ENCODE measurements around the gene HDAC10. TPM values are rescaled to one million over a fixed set of nuclear protein-coding genes. Genes with fewer than 3 reads are reported as not detected.
"Not testable (repeated sequence)": the region's sequence is repeated elsewhere in the genome, so short reads cannot be mapped to it uniquely, and the experiment has no call there.

Gene HDAC10
- total RNA-seq, 1 donor from 2014 or later = 55.5 TPM

DNA sequence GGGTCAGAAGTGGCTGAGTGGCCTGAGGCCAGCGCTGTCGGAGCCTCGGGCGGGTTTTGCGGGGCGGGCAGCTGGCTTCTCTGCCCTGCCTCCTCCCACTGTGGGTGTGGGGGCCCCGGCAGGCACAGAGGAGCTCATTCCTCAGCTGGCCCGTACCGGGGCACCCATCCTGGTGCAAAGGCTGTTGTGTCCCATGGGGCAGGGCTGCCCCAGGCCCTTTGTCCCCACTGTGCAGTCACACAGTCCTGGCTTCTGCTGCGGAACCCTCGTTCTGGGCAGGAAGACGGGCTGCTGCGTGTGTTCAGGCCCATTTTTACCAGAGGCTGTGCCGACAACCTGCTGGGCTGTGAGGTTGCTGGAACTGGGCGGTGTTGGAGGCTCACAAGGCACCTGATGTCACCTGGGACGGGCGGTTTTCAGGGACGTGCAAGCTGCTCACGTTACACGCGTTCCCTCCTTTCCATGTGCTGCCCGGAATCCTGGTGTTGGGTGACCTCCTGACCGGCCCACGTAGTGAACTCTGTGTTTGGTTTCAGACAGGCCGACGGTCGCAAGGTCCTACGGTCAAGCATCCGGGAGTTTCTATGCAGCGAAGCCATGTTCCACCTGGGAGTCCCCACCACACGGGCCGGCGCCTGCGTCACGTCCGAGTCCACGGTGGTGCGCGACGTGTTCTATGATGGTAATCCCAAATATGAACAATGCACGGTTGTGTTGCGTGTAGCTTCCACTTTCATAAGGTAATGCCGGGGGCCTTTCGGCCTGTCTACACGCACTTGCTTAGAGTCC is 45.1 kb downstream of the HDAC10 start:
- DNase-seq (ENCODE audit: extremely low read depth, low read depth, low spot score) = no peak

DNA sequence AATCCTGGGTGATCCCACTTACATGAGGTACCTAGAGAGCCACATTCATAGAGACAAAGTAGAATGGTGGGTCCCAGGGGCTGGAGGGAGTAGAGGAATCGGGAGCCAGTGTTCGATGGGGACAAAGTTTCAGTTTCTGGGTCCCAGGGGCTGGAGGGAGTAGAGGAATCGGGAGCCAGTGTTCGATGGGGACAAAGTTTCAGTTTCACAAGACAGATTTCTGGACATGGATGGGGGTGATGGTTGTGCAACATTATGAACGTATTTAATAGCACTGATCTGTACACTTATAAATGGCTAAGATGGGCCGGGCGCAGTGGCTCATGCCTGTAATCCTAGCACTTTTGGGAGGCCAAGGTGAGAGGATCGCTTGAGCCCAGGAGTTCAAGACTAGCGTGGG is 46.1 kb downstream of the HDAC10 start:
- DNase-seq (ENCODE audit: extremely low read depth, low read depth, low spot score) = not testable (repeated sequence)

DNA sequence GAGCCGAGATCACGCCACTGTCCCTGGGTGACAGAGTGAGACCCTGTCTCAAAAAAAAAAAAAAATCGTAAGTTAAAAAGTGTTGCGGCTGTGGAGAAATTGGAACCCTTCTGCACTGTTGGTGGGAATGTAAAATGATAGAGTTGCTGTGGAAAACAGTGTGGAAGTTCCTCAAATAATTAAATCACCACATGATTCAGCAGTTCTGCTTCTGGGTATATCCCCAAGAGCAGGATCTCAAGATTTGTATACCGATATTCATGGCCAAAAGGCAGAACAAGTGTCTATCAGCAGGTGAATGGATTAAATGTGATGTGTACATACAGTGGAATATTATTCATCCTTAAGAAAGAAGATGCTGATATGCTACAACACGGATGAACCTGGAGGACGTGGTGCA is 46.5 kb downstream of the HDAC10 start:
- DNase-seq (ENCODE audit: extremely low read depth, low read depth, low spot score) = no peak

DNA sequence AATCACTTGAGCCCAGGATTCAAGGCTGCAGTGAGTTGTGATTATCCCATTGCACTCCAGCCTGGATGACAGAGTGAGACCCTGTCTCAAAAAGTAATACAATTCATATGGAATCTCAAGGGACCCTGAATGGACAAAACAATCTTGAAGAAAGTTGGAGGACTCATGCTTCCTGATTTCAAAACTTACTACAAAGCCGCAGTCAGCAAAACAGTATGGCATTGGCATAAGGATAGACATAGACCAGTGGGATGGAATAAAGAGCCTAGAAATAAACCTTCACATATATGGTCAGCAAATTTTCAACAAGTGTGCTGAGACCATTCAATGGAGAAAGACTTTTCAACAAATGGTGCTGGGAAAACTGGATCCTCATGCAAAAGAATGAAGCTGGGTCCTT is 47.8 kb downstream of the HDAC10 start:
- no peak for DNase-seq (ENCODE audit: extremely low read depth, low read depth, low spot score)

DNA sequence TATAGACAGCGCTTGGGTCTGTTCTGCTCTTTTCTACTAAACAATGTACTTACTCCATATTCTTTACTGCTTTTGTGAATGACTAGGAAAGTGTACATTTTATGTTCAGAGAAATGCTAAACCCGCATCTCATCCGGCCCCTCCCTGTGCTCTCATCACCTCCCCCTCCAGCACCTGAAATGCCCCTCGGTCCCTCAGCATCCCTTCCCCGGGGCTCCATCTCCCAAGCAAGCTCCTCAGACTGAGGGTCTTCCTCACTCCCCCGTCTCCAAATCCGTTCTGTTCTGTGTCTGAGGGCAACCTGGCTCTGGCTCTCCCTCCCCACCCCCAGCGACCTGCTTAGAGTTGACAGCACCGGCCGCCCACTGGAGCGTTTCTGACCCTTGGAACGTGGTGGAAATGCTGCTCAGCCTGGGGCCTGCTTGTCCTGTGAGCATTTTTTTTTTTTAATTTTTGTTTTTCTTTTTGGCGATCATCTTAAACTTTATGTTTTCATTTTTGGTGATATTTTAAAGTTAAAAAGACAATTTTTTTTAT is 48.9 kb downstream of the HDAC10 start:
- DNase-seq (ENCODE audit: extremely low read depth, low read depth, low spot score) = no peak

DNA sequence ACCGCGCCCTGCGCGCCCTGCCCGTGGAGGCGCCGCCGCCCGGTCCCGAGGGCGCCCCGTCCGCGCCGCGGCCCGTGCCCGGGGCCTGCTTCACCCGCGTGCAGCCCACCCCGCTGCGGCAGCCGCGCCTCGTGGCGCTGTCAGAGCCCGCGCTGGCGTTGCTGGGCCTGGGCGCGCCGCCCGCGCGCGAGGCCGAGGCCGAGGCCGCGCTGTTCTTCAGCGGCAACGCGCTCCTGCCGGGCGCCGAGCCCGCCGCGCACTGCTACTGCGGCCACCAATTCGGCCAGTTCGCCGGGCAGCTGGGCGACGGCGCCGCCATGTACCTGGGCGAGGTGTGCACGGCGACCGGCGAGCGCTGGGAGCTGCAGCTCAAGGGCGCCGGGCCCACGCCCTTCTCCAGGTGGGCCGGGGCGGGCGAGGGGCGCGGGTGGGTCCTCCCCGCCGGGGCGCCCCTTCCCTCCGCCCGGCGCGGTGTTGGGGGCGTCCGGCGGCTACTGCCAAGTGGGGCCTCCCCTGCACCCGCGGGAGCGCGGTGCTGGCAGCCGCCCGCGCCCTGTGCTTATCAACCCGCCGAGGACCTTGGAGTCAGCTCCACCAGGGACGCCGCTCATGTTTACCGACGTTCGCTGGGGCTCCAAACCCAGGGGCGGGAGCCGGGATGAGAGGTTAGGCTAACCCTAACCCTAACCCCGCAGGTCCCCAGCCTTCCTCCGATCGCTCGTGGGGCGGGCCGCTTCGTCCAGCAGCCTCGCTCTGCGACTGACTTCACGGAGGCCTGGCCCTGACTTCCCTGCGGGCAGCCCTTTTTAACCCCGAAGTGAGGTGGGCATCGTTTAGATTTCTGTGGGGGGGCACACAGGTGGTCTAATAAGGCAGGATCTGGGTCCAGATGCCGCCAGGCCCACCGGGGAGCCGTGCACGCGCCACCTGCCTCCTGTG is 49.6 kb downstream of the HDAC10 start:
- DNase-seq (ENCODE audit: extremely low read depth, low read depth, low spot score) = no peak

DNA sequence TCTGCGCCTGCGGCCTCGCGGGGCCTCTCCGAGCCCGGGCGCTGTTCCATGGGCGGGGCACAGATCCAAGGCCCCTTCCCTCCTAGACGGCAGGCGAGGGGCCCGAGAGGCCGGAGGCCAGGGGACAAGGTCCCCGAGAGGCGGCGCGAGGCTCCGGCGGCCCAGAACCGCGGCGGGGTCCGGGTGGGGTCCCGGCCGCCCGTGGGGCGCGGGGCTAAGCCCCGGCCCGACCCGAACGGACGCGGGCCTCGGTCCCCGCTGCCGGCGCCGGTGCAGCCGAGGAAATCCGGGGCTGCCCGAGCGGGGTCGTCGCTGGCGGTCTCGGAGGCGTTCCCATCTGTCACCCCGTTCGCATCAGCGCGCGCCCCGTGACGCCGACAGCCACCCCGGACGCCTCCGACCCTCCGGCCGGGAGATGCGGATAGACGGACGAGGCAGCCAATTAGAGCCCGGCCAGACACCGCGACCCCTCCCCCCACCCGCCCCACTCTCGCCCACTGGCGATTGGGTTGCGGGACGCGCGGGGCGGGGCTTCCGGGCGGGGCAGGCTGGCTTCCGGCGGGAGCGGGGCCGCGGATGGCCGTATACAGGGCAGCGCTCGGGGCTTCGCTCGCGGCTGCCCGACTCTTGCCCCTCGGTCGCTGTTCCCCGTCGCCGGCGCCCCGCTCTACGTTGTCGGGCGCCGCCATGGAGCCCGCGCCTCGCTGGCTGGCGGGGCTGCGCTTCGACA is 50.4 kb downstream of the HDAC10 start, which contains the start of gene SELENOO:
SELENOO (plus strand) TSS at position 551 of the 730 bp plus-strand sequence; CDS start at position 577, 26 bp downstream.
- no peak for DNase-seq (ENCODE audit: extremely low read depth, low read depth, low spot score)

DNA sequence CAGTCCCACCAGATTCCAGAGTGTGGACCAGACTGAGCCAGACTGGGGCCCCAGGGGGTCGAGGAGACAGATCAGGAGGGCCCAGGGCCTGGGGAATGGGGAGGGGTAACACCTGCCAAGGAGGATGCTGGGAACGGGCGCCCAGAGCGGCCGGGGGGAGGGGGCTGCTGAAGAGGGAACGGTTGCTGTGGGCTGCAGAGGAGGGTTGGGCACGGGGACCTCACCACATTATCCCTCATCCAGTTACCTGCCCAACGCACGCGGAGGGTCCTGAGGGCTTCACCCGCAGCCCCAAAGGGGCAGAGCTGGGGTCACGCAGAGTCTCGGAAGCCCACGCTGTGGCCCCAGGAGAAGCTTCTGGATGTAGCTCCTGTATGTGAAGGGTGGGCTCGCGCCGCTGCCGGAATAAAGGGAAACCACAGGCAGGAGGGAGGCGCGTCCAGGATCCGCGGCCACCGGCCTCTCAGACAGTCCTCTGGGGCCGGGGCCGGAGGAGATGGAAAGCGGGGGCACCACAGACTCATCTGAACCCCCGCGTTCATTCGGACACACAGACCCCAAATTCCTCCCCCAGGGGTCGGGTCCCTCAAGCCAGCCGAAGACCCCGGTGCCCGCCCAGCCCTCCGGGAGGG is 51.1 kb downstream of the HDAC10 start:
- DNase-seq (ENCODE audit: extremely low read depth, low read depth, low spot score) = no peak

DNA sequence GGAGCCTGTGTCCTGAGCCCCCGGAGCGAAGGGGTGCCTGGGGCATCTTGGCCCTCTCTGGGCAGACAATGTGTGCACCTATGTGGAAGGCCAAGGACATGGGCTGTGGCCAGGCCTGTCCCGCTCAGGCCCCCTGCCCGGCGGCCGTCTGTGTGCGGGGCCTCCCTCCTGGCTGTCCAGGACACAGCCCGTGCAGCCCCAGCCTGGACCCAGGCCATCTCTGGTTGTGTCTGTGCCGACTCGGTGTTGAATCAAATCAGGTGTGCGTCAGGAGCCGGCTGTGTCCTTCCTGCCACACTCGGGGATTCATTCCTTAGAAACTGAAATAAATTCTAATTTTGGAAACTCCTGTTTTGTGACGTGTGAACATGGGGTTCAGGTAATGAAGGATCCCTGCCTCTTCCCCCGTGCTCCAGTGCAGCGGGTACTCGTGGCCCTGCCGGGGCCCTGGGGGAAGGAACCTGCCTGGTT is 51.8 kb downstream of the HDAC10 start:
- DNase-seq (ENCODE audit: extremely low read depth, low read depth, low spot score) = no peak

DNA sequence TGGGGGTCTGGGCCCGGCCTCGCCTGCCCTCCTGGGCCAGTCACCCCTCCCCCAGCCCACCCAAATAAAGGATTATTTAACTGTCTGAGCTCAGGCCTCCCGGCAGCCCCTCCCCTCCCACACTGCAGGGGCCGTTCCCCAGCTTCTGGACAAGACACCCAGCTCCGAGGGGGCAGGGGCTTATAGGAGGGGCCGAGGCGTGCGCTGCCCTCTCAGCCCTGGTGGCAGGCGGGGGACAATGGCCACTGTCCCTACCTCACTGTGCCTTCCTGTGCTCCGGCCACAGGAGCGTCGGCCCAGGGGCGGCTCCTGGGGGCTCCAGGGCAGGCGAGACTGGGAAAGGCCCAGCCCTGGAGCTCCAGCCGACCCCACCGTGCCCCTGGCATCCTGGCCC is 52.4 kb downstream of the HDAC10 start:
- no peak for DNase-seq (ENCODE audit: extremely low read depth, low read depth, low spot score)

DNA sequence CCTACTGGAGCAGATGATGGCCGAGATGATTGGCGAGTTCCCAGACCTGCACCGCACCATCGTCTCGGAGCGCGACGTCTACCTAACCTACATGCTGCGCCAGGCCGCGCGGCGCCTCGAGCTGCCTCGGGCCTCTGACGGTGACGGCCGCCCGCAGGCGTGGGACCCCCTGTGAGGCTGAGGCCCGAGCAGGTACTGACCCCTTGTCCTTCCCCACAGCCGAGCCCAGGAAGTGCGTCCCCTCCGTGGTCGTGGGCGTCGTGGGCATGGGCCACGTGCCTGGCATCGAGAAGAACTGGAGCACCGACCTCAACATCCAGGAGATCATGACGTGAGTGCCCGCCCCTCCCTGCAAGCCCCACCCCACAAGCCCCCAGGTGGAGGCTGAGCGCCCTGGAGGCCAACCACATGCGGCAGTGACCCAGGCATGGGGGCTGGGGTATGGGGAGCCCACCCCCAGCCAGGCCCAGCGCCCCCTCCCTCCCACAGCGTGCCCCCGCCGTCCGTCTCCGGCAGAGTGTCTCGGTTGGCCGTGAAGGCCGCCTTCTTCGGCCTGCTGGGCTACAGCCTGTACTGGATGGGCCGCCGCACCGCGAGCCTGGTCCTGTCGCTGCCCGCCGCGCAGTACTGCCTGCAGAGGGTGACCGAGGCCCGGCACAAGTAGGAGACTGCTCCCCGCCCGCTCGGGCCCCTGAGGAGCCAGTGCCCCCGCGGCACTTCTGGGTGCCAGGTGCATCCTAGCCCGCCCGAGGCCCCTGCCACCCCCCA is 53.0 kb downstream of the HDAC10 start:
- no peak for DNase-seq (ENCODE audit: extremely low read depth, low read depth, low spot score)

DNA sequence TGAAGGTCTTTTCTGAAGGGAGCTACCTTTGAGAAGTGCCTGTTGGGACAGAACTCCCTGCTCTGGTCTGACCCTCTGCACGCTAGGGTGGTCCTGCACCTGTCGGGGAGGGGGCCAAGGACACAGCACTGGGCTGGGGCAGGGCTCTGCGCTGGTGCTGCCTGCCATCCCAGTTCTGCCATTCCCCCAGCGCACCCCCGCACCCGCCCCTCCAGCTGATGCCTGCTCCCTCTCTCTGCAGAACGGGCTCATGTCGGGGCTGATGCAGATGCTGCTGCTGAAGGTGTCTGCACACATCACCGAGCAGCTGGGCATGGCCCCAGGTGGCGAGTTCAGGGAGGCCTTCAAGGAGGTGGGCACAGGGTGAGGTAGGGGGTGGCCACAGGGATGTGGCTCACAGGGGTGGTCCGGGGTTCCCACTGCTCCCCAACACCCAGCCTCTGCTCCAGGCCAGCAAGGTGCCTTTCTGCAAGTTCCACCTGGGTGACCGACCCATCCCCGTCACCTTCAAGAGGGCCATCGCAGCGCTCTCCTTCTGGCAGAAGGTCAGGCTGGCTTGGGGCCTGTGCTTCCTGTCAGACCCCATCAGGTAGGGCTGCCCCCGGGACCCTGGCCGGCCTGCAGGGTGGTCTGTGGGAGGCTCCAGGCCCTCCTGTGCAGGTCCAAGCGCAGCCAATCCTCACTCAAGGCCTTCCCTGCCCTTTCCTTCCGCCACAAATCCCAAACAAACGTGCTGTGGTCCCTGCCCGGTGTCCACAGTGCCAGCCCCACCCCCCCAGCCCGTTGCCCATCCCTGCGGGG is 53.9 kb downstream of the HDAC10 start:
- no peak for DNase-seq (ENCODE audit: extremely low read depth, low read depth, low spot score)

DNA sequence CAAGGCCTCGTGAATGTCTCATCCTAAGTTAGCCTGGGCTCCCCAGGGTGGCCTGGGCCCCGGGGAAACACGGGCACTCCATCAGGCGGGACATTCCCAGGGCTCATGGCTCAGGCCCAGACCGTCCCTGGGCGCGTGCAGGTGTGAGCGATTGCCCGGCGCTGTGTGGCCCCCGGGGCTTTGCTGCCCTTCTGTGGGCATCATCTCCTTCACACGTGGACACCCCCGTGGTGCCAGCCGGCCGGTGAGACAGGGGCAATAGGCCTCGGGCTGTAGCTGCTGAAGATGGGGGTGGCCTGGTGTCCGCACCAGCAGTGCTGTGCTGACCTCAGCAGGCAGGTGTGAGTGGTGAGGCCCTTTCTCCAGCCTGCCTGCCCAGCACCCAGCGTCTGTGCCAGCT is 54.8 kb downstream of the HDAC10 start:
- DNase-seq (ENCODE audit: extremely low read depth, low read depth, low spot score) = no peak

Other genes with a start within 250 kb of the HDAC10 start
- gene IL17REL, start 238.5 kb downstream of the HDAC10 start, total RNA-seq = not detected in 2 replicates
- not detected in 2 replicates for gene TTLL8, start 193.0 kb downstream of the HDAC10 start, total RNA-seq
- not detected in 2 replicates for gene MLC1, start 165.8 kb downstream of the HDAC10 start, total RNA-seq
- 2.1 and 11.7 TPM in 2 replicates for gene MOV10L1, start 161.3 kb downstream of the HDAC10 start, total RNA-seq
- gene PANX2, start 80.5 kb downstream of the HDAC10 start, total RNA-seq = 1.1 and 1.7 TPM in 2 replicates
- gene TRABD, start 65.4 kb downstream of the HDAC10 start, total RNA-seq = 39.9 and 45.0 TPM in 2 replicates
- 26.2 and 29.3 TPM in 2 replicates for gene SELENOO, start 50.3 kb downstream of the HDAC10 start, total RNA-seq
- gene TUBGCP6, start 6.2 kb downstream of the HDAC10 start, total RNA-seq = 24.3 and 47.1 TPM in 2 replicates
- 72.5 and 74.8 TPM in 2 replicates for gene MAPK12, start 10.4 kb upstream of the HDAC10 start, total RNA-seq
- gene MAPK11, start 19.1 kb upstream of the HDAC10 start, total RNA-seq = 34.5 and 39.3 TPM in 2 replicates
- 130 and 233 TPM in 2 replicates for gene PLXNB2, start 56.4 kb upstream of the HDAC10 start, total RNA-seq
- 6.4 and 15.2 TPM in 2 replicates for gene DENND6B, start 75.7 kb upstream of the HDAC10 start, total RNA-seq
- 46.5 and 67.4 TPM in 2 replicates for gene PPP6R2, start 92.1 kb upstream of the HDAC10 start, total RNA-seq
- 53.7 and 66.0 TPM in 2 replicates for gene SBF1, start 223.8 kb upstream of the HDAC10 start, total RNA-seq
- gene ADM2, start 230.3 kb upstream of the HDAC10 start, total RNA-seq = 3.1 and 5.4 TPM in 2 replicates
- not detected in 2 replicates for gene MIOX, start 235.6 kb upstream of the HDAC10 start, total RNA-seq